ENCODE results near the gene AQP9. TPM values are rescaled to one million over a fixed set of nuclear protein-coding genes. Genes with fewer than 3 reads are reported as not detected.

AQP9 gene
- total RNA-seq, 1 experiment from 2014 or later = not detected

GRCh38 chr15:58228718-58229117, 90.5 kb downstream of the AQP9 start:
- Histone ChIP-seq H3K79me2 (ENCODE audit: low read length) (no peaks in the 10 kb centered on the region), H4K20me1 (ENCODE audit: insufficient read depth, low read depth, low read length) (no peaks in the 10 kb centered on the region), H3K9me3 (ENCODE audit: low read length) (no peaks in the 10 kb centered on the region), H3K9ac (ENCODE audit: low read length) (no peak overlapping the region), H3K27me3 (ENCODE audit: low read length) (no peaks in the 10 kb centered on the region), H2AFZ (ENCODE audit: low read length) (no peak overlapping the region), H3K4me1 (ENCODE audit: low read length) (no peaks in the 10 kb centered on the region), H3K36me3 (ENCODE audit: insufficient read depth, low read length) (no peaks in the 10 kb centered on the region), H3K4me2 (ENCODE audit: low read depth, low read length, poor library complexity, severe bottlenecking) (no peak overlapping the region), H3K27ac (ENCODE audit: low read length) (no peak overlapping the region), H3K4me3 (ENCODE audit: low read length) (no peak overlapping the region), H3K9me2 (replicated peaks; ENCODE audit: insufficient read depth, low read length) (no peaks in the 10 kb centered on the region)
- no peak for DNase-seq

DNA sequence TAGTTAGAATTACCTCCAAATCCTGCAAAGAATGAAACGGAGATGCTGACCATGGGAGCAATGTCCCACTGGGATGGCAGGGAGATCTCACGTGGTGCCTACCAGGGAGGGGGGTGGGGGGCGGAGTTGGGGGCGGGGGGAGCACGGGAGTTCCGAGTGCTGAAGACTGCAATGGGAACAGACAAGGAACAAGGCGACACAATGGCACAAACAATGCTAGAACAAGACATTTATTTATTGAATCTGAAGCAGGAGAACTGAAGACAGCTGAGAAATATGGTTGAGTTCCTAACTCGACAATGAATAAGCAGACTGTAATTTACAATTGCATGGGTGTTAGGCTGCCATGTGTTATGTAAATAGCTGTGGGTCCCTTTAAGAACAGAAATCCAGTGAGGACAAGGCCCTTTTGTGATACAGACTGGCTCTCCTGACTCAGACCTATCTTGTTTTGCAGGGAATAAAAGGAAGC, 91.2 kb downstream of the AQP9 start:
- Histone ChIP-seq H3K27me3 (ENCODE audit: low read length) (no peaks in the 10 kb centered on the region), H3K9me2 (replicated peaks; ENCODE audit: insufficient read depth, low read length) (no peaks in the 10 kb centered on the region), H4K20me1 (ENCODE audit: insufficient read depth, low read depth, low read length) (no peaks in the 10 kb centered on the region), H3K4me2 (ENCODE audit: low read depth, low read length, poor library complexity, severe bottlenecking) (no peak overlapping the region), H3K4me3 (ENCODE audit: low read length) (no peak overlapping the region), H3K9me3 (ENCODE audit: low read length) (no peaks in the 10 kb centered on the region), H2AFZ (ENCODE audit: low read length) (no peak overlapping the region), H3K4me1 (ENCODE audit: low read length) (no peaks in the 10 kb centered on the region), H3K36me3 (ENCODE audit: insufficient read depth, low read length) (no peaks in the 10 kb centered on the region), H3K79me2 (ENCODE audit: low read length) (no peaks in the 10 kb centered on the region), H3K9ac (ENCODE audit: low read length) (no peak overlapping the region), H3K27ac (ENCODE audit: low read length) (no peak overlapping the region)
- no peak for DNase-seq

DNA sequence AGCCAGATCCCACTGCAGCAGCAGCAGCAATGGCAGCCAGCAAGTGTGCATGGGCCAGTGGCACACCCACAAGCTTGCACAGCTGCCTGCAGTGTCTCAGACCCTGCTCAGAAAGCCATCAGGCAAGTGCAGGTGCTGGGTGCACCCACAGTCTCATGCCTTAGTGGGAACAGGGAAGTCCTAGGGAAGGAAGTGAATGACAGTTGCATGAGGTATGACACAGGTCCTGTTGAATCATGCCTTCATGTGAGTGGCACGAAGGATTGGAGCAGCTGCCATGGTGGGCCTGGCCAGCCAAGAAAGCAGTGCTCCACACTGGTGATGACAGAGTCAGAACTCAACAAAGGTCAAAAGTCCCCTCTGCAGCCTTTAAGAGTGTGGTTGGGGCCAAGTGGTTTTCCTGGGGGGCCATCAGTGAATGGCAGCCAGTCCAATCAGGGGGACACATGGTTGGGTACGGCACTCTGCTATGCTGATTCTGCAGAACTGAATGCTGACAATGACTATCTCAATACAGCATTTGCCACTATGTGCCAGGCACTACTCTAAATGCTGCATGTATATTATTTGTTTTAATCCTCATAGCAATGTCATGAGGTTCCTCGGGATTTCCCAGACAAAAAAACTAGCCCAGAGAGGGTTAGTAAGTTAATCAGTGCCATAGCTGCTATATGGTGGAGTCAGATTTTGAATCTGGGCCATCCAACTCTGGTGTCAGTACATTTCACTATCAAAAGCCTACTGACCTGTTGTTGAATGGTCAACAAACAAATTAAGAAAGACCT, 94.3 kb downstream of the AQP9 start:
- no peaks in the 10 kb centered on the region for H3K79me2 ChIP-seq (ENCODE audit: low read length)
- H3K9ac ChIP-seq (ENCODE audit: low read length) = no peak overlapping the region
- no peak overlapping the region for H2AFZ ChIP-seq (ENCODE audit: low read length)
- no peak for DNase-seq
- H3K27ac ChIP-seq (ENCODE audit: low read length) = no peak overlapping the region
- no peaks in the 10 kb centered on the region for H3K9me2 ChIP-seq (replicated peaks; ENCODE audit: insufficient read depth, low read length)
- no peaks in the 10 kb centered on the region for H3K27me3 ChIP-seq (ENCODE audit: low read length)
- H4K20me1 ChIP-seq (ENCODE audit: insufficient read depth, low read depth, low read length) = no peaks in the 10 kb centered on the region
- no peaks in the 10 kb centered on the region for H3K4me1 ChIP-seq (ENCODE audit: low read length)
- H3K36me3 ChIP-seq (ENCODE audit: insufficient read depth, low read length) = no peaks in the 10 kb centered on the region
- H3K4me3 ChIP-seq (ENCODE audit: low read length) = no peak overlapping the region
- H3K4me2 ChIP-seq (ENCODE audit: low read depth, low read length, poor library complexity, severe bottlenecking) = no peak overlapping the region
- no peaks in the 10 kb centered on the region for H3K9me3 ChIP-seq (ENCODE audit: low read length)

- H4K20me1 ChIP-seq (ENCODE audit: insufficient read depth, low read depth, low read length) = no peaks in the 10 kb centered on the region
- no peak overlapping the region for H3K4me3 ChIP-seq (ENCODE audit: low read length)
- no peaks in the 10 kb centered on the region for H3K4me1 ChIP-seq (ENCODE audit: low read length)
- no peaks in the 10 kb centered on the region for H3K9me2 ChIP-seq (replicated peaks; ENCODE audit: insufficient read depth, low read length)
- no peaks in the 10 kb centered on the region for H3K36me3 ChIP-seq (ENCODE audit: insufficient read depth, low read length)
- DNase-seq = no peak
- no peak overlapping the region for H3K4me2 ChIP-seq (ENCODE audit: low read depth, low read length, poor library complexity, severe bottlenecking)
- H3K27ac ChIP-seq (ENCODE audit: low read length) = no peak overlapping the region
- H3K9ac ChIP-seq (ENCODE audit: low read length) = no peak overlapping the region
- no peaks in the 10 kb centered on the region for H3K9me3 ChIP-seq (ENCODE audit: low read length)
- no peaks in the 10 kb centered on the region for H3K27me3 ChIP-seq (ENCODE audit: low read length)
- no peaks in the 10 kb centered on the region for H3K79me2 ChIP-seq (ENCODE audit: low read length)
- H2AFZ ChIP-seq (ENCODE audit: low read length) = no peak overlapping the region
Observed at GRCh38 chr15:58233341-58233740, 95.2 kb downstream of the AQP9 start.

Small RNA genes within 50 kb of the gene (small RNA-seq; reads per million reads assigned to genes)
- not detected for gene MTCO3P23

Other genes starting within 250 kb of the AQP9 start
- not detected in 2 replicates for gene ALDH1A2, start 72.7 kb upstream of the AQP9 start, total RNA-seq (2014; rRNA removed; shearing (Covaris generic); ENCODE audit: low replicate concordance)